ENCODE results near the gene ZNF362.

ZNF362 gene

DNA sequence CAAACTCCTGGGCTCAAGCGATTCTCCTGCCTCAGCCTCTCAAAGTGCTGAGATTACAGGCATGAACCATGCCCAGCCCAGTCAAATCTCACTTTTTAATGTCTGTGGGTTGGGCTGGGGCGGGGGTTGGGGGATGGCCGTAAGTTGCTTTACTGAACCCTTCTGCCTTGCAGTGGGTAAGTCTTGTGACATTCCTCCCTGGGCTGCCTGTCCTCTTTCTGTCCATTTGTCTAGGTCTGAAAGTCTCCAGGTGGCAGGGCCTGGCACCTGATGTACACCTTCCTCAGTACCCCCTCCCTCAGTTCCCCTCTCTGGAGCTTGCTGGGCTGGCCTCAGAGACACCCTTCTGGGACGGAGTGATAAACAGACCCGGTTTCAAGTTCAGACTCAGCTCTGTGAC, 13.3 kb downstream of the ZNF362 start:
- no peak for DNase-seq

DNA sequence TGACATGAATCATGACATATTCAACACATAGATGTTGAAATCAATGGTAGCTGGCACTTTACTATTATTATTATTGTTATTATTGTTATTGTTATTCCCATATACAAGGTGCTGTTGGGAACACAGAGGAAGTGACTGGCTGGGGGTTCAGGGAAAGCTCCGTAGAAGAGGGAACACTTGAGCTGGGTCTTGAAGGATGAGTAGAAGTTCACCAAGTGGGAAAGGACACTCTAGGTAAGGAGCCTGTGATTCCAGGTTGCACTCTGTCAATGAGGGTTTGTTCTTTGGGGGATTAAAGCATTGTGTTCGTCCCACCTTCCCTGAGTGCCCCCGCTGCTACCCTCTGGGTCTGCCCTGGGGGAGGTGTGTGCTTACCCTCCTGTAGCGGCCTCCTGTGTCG, 14.1 kb downstream of the ZNF362 start:
- DNase-seq: no peak

DNA sequence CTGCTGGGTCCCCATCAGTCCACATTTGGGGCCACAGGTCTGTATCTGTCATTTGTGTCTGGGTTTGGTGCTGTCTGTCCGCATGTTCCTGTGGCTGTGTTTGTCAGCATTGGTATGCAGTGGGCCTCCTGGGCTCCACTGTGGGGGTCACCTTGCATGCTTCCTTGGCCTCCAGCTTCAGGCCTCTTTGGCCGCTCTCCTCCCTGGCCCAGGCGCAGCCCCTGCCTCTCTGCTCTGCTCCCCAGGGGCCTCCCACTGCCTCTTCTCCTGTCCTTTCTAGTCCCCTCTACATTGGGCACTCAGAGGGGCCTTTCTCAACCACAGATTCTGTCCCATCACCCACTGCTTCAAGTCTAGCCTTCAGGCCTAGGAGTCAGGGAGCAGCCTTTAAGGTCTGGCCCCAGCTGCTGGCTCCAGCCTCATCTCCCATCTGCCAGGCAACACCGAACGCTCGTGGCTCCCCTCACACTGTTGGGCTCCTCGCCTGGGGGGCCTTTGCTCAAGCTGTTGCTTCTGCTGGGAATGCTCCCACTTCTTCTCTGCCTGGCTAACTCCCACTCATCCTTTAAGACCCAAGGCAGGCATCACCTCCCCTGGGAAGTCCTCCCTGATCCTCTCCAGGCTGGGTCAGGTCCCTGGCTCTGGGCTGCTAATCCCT, 14.6 kb downstream of the ZNF362 start:
- no peak for DNase-seq

DNA sequence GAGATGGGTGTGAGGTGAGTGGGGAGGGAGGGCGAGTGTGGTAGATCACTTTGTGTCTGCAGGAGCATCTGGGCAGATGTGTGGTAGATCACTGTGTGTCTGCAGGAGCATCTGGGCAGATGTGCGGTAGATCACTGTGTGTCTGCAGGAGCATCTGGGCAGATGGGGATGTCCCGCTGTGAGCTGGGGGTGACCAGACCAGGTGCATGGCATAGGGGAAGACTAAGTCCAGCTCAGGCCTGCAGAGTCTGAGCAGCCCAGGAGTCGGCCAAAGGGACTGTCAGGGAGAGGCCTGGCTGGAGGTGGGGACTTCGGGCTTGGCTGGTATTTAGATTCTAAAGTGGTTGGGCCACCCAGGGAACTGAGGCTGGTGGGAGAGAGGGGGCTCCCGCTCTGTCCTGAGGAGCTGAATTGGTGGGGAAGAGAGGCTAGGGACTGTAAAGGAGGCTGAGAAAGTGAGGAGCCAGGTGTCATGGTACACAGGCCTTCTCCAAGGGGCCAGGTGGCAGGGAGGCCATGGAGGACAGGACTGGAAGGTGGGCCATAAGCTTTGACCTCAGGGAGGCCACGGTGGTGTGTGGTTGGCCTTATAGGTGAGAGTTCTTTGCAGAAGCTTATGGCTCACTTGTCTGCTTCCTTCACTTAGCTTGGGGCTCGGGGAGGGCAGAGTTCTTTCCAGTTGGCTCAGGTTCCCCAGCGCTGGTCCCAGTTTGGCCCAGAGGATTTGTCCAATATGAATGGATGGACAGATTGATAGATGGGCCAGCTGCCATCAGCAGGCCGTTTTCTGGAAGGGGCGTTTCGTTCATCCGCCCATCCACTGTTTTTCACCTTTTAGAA, 15.6 kb downstream of the ZNF362 start:
- no peak for DNase-seq

DNA sequence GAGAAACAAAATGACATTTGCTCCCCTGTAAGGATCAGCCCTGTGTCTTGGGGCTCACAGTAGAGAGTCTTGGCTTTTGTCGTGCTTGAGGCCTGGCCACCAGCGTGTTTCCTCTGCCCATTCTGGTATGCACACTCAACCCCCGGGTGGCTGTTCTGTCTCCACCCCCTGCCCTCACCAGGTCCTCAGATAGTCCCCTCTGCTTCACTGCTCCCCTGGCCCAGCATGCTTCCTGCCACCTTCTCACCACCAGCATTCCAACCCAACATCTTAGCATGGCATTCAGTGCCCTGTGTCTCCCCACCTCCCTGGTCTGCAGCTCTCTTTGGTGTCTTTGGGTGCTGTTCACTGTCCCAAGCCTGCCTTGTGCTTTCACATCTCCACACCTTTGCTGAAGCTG, 16.2 kb downstream of the ZNF362 start:
- no peak for DNase-seq

DNA sequence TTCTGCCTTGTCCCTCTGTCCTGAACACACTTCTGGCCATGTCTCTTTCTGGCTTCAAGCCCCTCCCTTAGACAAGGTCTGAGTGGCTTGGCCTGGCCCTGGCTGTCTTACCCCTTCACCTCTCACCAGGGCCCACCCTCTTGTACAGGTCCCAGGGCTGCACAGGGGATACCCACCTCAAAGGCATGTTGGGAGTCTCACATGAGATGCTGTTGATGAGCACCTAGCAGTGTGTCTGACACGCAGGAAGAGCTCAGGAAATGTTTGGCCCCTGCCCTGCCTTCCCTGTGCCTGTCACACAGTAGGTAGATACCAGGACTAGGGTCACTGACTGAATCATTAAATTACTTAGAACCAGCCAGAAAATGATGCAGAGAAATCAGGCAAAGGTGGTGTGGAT, 16.6 kb downstream of the ZNF362 start:
- DNase-seq: no peak

DNA sequence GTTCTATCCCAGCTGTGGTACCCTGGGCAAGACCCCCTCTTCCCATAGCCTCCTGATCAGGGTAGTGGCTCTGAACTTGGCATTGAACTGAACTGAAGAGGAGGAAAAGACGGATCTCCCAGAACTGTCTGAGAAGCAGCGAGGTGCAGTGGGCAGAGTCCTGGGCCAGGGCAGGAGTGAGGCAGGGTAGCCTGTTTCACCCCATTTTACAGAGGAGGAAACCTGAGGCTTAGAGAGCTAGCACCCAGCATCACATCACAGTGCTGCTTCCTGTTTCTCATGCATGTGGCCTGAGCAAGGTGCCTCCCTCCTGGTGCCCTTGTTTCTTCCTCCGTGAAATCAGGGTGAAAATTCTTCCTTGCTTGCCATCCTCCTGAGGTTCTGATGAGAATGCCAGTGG, 17.1 kb downstream of the ZNF362 start:
- DNase-seq: no peak

DNA sequence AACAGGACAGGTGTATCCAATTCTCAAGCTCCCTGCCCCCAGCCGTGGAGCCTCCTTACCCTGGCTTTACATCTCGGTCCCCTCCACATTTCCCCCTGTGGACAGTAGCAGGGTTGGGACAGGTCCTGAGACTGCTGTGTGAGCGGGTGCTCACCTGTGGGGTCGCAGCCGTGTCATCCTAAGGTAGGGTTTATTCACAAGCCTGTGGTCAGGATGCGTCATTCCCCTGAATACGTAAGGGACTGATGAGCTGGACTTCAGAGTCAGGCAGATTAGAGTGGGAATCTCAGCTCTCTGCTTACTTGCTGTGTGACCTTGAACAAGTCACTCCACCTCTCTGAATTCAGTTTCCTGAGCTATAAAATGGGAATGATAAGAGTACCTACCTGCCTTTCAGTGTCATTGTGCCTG, 17.7 kb downstream of the ZNF362 start:
- no peak for DNase-seq

DNA sequence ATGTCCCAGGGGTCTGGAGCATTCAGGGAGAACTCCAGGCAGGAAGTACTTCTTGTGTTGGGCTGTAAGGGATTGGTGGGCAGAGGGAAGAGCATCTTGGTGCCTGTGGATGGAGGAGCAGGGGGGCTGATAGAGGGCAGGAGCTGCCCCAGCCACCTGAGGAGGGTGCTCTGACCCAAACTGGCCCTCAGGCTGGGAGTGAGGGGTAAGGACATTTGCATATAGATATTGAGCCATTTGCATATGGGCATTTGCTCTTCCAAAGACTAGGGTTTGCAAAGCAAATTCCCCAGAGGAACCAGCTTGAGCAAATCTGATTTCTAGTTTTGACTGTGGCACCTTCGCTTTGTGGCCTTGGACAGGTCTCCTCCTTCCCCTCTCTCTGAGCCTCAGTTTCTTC, 18.2 kb downstream of the ZNF362 start:
- DNase-seq: no peak

DNA sequence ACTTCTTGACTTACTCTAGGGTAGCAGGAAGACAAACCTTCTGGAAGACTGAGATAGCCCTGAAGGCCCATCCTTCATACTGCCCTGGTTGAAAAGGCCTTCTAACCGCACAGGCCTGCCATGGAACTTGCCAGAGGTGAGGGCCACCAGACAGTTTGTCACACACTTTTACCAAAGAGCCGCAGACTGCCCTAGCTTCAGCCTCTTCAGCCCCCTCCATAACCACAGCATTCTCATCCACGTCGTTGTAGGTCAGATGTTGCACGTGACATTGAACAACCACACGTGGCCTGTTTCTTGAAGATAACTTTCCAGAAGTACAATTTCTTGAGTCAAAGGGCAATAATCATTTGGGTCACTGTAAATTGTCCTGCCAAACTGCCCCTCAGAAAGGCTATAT, 18.9 kb downstream of the ZNF362 start:
- no peak for DNase-seq

DNA sequence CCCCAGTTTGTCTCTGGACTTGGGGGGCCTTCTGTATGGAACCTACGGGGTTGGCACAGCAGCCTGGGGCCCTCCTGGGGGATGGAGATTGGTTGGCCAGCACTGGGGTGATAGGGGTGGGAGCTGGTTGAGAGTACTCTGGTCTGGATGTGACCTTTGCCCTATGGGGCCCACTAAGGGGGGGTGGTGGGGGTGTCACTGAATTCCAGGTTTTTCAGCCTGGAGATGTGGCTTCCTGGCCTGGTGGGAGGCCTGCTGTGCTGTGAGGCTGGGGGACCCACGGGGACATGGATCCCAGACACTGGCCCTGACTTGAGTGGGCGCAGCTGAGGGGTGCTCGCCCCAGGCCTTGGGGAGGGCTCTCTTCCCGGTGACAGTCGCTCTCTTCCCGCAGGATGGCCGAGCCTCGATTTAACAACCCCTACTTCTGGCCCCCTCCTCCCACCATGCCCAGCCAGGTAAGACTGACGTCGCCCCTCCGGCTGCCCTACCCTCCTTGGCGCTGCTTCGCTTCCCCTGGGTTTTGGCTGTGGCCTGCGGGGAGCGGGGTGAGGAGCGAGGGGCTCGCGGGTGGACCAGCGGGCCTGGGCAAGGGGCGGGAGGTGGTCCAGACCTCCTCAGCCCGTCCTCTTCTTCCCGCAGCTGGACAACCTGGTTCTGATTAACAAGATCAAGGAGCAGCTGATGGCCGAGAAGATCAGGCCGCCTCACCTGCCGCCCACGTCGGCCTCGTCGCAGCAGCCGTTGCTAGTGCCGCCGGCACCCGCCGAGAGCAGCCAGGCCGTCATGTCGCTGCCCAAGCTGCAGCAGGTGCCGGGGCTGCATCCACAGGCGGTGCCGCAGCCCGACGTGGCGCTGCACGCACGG, 19.6 kb downstream of the ZNF362 start:
- no peak for DNase-seq

DNA sequence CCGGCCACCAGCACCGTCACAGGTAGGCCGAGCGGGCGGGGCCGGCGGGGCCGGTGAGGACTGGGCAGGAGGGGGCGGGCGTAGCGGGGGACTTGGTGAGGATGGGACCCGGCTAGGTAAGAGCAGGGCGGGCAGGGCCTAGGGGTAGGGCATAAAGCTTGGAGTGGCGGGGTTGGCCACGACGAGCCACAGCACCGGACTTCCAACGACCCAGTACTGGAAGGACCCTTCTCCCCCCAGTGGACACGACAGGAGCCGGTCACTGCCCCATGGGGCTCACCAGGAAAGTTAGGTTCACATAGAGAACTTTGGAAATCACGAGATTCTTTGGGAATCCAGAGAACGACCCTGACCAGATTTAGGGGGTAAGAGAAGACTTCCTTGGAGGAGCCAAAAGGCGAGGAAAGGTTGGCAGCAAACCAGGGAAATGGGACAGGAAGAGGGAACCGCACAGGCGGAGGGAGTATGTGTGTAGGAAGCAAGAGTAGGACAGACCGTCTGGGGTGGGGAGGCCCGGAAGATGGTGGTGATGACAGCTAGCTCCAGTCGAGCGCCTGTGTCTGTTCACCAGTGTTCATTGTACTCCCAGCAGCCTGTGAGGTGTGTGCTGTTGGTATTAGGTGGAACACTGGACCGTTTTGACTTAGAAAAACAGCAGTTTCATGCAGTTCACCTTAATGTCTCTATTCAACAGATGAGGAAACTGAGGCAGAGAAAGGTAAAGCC, 20.4 kb downstream of the ZNF362 start:
- DNase-seq: no peak

DNA sequence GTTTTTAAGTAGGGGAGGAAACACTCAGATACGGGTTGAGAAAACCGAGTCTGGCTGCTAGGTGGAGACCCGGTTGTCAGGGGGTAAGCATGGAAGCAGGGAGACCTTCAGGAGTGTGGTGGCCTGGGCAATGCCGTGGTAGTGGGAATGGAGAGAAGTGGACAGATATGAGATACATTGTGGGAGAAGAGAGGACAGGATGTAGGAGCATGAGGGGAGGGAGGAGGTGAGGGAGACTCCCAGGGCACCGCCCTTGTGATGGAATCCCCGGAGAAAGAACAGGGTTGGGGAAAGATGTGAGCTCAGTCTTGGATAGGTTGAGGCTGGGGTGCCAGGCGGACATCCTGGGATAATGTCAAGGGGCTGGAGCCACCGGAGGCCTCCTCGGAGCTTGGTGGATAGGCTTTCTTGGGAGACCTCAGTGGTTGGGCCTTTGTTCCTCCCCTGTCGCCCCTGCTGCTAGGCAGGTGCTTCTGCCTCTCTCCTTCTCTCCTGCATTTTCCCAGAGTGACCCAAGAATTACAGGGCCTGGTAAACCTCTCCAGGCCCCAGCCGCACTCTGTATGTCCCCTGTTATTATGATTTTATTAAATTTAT, 21.3 kb downstream of the ZNF362 start:
- DNase-seq: no peak

DNA sequence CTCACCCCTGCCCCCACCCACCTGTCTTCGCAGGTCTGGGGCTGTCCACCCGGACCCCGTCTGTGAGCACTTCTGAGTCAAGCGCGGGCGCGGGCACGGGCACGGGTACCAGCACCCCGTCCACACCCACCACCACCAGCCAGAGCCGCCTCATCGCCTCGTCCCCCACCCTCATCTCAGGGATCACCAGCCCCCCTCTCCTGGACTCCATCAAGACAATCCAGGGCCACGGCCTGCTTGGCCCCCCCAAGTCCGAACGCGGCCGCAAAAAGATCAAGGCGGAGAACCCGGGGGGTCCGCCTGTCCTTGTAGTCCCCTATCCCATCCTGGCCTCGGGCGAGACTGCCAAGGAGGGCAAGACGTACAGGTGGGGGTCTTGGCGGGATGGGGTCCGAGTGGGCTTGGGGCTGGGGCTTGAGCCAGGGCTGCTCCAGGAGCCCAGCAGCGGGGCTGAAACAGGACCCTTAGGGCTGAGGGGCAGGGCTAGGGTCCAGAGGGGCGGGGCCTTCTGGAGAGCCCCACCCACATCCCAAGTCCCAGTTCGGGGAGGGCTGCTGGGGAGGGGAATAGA, 23.9 kb downstream of the ZNF362 start:
- DNase-seq: no peak

DNA sequence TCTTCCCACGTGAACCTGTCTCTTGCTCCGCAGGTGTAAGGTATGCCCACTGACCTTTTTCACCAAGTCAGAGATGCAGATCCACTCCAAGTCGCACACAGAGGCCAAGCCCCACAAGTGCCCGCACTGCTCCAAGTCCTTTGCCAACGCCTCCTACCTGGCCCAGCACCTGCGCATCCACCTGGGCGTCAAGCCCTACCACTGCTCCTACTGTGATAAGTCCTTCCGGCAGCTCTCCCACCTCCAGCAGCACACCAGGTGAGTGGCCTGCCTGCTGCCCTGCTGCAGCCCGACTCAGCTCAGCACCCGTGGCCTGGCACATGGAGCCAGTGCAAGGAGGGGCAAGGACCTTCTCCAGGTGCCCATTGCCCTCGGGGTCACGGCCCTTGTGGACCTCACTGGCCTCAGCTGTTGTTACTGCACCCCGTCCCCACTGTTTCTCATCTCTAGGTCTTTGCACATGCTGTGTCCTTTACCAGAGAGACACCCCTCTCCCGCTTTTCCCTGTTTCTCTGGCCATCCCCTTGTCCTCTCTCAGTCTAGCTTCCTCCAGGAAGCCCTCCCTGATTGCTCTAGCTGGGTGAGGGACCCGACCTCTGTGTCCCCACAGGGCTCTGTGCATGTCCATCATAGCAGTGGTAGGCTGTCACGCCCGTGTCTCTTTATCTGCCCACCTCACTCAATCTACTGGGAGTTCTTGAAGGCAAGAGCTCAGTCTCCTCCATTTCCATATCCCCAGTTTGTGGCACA, 25.4 kb downstream of the ZNF362 start:
- DNase-seq: no peak

DNA sequence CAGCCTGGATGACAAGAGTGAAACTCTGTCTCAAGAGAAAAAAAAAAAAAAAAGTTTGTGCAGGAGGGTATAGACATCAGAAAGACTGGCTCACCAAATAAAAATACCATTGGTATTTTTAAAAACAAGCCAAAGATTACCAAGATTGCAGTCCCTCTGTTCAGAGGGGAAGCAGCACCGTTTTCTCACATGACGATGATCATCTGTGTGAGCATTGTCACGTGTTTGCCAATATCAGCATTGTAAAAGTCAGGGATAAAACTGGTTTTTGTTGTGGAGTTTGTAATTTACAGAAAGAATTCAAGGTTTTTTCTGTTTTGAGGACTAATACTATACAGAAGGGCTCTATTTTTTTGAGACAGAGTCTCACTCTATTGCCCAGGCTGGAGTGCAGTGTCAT, 26.5 kb downstream of the ZNF362 start:
- no peak for DNase-seq

DNA sequence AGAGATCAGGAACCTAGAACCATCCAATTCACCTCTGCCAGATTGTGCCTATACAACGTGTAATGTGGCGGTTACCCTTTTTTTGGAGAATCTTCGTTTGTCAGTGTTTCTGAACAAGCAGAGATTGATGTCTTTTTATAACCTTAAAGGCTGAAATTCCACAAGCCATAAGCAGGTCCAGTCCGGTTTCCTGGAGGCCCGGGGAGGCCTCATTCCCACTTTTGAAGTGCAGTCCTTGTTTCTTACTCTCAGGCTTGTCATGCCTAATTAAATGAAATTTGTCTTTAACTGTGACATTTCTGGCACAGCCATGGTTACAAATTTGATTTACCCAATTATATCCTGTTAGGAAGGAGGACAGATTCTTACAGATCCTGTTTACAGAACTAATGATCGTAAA, 27.8 kb downstream of the ZNF362 start:
- DNase-seq: no peak

DNA sequence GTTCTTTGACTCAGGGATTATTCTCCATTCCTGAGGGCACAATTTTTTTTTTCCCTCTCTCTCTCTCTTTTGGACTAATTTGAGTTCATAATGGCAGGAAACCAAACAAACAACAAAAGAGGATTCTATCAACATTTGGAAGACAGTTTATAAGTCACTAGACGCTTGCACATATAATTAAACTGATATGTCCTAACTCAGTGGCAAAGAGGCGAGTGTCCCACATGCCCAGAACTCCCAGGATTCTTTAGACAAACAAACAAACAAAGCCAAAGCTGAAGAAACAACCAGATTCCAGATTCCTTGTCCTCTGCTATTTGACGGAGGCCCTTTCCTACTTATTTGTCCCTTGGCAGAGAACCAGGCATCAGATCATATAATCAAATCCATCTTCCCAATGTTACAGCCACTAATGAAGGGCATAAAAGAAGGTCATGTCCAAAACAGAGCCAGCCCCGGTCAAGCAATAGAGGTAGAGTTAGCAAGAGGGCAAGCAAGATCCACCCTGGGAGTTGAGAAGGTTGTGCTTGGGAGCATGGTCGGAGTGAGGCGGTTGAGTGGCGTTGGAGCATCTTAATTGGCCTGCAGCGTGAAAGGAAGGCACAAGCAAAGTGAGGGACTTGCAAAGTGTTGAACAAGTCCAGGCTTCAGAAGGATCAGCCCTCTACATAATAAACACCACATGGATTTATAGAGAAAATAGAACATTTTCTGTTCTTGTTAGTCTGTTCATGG, 30.3 kb downstream of the ZNF362 start:
- no peak for DNase-seq

DNA sequence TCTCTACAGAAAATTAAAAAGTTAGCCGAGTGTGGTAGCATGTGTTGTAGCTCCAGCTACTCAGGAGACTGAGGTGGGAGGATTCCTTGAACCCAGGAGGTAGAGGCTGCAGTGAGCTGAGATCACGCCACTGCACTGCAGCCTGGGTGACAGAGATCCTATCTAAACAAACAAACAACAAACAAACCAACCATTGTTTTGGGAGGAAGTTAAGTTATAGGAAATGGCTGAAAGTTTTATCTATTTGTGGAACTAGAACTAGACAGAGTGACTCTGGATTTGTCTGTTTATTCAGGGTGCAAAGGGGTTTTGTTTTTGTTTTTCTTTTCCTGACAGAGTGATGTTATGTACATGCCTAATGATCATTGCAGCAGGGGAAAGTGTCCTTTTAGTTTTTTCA, 31.0 kb downstream of the ZNF362 start:
- DNase-seq: no peak

DNA sequence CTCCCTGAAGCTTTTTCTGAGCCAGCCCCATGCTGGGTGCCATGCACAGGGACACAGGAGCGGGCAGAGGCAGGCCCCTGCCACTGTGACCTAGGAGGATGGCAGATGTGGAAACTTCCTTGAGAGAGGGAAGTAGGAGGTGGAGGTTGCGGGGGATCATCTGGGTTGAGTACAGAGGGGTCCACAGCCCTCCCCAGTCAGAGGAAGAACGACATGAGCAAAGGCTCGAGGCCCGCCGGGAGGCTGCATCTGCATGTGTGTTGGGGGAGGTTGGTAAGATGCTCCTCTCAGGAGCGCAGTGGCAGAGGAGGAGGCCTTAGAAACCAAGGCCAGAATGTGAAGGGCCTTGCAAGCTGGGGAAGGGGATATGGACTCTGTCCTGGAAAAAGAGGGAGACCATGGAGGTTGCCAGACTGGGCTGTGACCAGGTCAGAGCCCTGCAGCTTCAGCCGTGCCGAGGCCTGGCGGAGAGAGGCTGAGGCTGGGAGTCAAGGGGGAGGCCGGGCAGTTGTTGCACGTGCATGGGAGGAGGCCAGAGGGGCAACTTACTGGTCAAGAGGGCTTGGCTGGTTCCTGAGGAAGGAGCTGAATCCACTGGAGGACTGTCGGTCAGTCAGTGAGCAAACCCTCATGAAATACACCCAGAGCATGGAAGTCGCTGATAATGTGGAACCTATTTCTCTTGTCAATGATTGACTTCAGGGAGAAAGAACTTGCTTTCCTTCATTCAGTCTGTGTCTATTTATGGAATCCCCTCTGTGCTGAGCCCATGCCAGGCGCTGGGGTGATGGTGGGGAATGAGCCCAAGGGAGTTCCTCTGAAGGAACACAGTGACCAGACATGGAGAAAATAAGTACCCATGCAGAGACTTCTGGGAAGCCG, 32.9 kb downstream of the ZNF362 start:
- DNase-seq: no peak
